GM12865 (cell line): Measurements from ENCODE around the gene PGC.

ENCODE experiments used
- DNase-seq: peaks from one replicate; pipeline ENCODE4 v3.0.0; 2010; ENCODE audit warnings: low read depth
- H3K4me3 ChIP-seq: 2 replicates; pipeline ENCODE4 v1.5.1; 2011; ENCODE audit warnings: mild to moderate bottlenecking, low read depth, low read length, control low read depth
- TF ChIP-seq, protein P1 (sequence below): IDR thresholded peaks from 2 replicates; pipeline ENCODE4 v1.5.1; 2011; ENCODE audit warnings: low read length, control low read depth, low read depth, inconsistent platforms; ENCODE audit not compliant: insufficient read depth; ENCODE audit errors: missing control alignments

The PGC gene

DNA sequence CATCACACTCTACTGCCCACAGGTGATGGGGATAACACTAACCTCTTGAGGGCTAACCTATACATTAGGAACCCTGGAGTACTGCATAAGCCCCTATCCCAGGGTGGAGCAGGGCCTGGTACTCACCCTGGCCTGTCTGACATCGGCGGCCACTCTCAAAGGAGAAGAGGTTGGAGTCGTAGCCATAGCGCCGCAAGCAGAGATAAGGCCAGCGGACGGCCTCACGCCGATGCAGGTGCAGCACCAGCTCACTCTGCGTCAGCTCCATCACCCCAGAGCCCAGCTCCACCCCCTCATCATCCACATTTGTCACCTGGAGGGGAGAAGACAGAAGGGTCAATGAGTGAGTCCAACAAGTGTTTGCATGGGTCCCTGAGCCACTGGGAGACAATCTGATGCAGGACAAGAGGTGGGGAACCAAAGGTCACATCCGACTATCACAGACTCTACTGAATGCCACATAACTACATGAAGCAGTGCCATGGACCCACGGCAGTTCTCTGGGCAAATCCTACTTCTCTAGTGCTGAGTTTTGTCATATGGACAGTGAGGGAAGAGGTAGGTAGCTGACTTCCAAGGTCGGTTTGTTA lies 28.2 kb upstream of the PGC start:
- TF ChIP-seq, protein P1, sequence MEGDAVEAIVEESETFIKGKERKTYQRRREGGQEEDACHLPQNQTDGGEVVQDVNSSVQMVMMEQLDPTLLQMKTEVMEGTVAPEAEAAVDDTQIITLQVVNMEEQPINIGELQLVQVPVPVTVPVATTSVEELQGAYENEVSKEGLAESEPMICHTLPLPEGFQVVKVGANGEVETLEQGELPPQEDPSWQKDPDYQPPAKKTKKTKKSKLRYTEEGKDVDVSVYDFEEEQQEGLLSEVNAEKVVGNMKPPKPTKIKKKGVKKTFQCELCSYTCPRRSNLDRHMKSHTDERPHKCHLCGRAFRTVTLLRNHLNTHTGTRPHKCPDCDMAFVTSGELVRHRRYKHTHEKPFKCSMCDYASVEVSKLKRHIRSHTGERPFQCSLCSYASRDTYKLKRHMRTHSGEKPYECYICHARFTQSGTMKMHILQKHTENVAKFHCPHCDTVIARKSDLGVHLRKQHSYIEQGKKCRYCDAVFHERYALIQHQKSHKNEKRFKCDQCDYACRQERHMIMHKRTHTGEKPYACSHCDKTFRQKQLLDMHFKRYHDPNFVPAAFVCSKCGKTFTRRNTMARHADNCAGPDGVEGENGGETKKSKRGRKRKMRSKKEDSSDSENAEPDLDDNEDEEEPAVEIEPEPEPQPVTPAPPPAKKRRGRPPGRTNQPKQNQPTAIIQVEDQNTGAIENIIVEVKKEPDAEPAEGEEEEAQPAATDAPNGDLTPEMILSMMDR: no peak
- H3K4me3 ChIP-seq: no peak overlapping the region
- DNase-seq: no peak

- H3K4me3 ChIP-seq: no peak overlapping the region
- TF ChIP-seq, protein P1: no peak
- no peak for DNase-seq
Measured at GRCh38 chr6:41774841-41775240, 27.6 kb upstream of the PGC start.

- TF ChIP-seq, protein P1: no peak
- no peak for DNase-seq
- no peak overlapping the region for H3K4me3 ChIP-seq
Measured at GRCh38 chr6:41771058-41771983, 24.1 kb upstream of the PGC start.

DNA sequence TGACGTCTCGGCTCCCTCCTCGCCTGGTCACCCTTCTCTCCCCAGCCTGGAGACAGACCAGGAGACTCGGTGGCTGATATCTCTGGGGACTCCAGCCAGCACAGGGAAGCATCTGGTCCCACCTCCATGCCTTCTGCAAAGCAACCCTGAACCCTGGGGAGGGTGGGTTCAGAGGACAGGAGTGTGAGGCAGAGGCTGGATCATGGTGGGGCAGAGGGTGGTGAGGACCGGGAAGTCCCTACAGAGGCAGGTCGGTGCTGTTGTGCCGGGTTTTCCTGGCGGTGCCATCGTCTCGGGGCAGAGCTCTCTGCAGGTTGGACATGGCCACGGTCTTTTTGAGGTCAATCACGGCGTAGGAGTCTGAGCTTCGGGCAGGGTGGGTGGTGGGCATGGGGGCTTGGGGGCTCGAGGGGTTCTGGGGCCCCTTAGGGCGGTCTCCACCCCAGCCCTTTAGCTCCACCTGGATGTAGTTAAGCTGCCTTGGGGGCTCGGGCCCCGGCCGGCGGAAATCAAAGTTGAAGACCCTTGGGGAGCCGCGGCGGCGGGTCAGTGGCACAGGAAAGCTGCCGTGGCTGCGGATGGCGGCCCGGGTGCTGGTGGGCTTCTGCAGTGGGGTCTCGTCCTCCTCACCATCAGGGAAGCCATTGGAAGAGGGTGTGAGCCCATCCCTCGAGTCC lies 23.3 kb upstream of the PGC start:
- H3K4me3 ChIP-seq: no peak overlapping the region
- DNase-seq: no peak
- TF ChIP-seq, protein P1: no peak

DNA sequence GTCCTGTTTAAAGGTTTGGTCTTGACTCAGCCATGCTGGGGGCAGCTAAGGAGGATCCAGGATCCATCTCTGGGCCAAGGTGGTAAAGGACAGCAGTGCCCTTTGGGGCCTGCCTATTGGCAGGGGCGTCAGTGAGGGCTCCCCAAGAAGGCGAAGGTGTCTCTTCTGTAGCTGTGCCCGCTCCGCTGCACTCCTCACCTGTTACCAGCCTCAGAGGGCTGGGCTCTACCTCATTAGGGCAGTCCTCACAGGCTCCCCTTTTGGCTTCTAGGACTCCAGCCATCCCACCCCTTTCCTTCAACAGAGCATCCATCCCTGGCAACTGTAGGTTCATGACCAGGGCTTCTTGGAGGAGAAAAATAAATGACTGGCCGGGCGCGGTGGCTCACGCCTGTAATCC lies 22.2 kb upstream of the PGC start:
- H3K4me3 ChIP-seq: no peak overlapping the region
- no peak for DNase-seq
- TF ChIP-seq, protein P1: no peak

DNA sequence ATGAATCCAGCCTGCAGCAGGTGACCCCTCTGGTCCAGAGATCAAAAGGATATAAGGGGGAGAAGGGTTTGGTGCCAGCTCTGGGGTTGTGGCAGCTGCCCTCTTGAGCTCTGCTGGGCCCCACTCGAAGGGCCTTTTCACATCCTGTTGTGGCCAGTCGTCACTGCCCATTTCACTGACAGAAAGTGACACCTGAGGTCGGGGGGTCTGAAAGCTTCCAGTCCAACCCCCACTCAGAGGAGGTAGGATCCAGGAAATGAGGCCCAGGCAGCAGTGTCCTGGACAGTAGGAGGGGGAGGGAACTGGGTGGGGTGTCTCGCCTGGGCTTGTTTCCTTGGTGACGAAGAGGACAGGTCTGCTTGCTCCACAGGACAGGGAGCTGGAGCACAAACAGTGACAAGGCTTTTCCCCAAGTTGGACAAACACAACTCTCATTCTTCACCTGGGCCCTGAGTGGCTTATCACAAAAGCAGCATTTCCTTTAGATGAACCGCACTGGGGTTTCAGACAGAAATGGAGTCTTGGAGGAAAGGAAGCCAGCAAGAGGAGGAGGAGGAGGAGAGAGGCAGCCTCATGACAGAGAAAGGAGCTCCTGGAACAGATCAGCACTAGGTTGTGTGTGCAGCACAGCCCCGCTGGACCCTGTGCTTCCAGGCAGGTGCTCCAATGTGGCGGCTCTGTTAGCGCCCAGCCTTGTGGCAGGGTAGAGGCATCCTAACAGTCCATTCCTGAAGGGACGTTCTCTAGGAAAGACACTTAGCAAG lies 21.5 kb upstream of the PGC start:
- no peak overlapping the region for H3K4me3 ChIP-seq
- DNase-seq: peak; percentile 33
- TF ChIP-seq, protein P1: no peak
